HEK293 (cell line): ENCODE measurements around the gene CPAMD8.

Experiments used
- CTCF ChIA-PET: fragments of 350-600 bp; formaldehyde crosslinking; extraction: SDS; loops from one replicate; lab custom pipeline; 2021; ENCODE audit warnings: antibody characterized with exemption; lab: Yijun Ruan, JAX
- POLR2A ChIA-PET: fragments of 300-600 bp; formaldehyde crosslinking; extraction: SDS; loops from one replicate; lab custom pipeline; 2020; ENCODE audit warnings: antibody characterized with exemption, inconsistent platforms; lab: Yijun Ruan, JAX
- H3K27ac ChIP-seq: fragments of 200-500 bp; sonication (Bioruptor generic); 2 replicates; pipeline ENCODE4 v1.5.1; 2014; ENCODE audit warnings: low read depth, low read length, control low read depth, inconsistent platforms; ENCODE audit errors: extremely low read depth
- H3K36me3 ChIP-seq, 2 experiments: fragments of 200-500 bp in 1 of 2; sonication (Bioruptor generic) in 1 of 2; 1 replicate in 1 of 2; 2 replicates in 1 of 2; pipeline ENCODE4 v1.5.1; 2014 to 2017; ENCODE audit warnings: inconsistent platforms in 2 of 2, low read length in 2 of 2; ENCODE audit not compliant: control insufficient read depth in 2 of 2, insufficient read depth in 1 of 2
- H3K4me1 ChIP-seq: fragments of 200-500 bp; sonication (Bioruptor generic); 2 replicates; pipeline ENCODE4 v1.5.1; 2014; ENCODE audit warnings: mild to moderate bottlenecking, low read length, inconsistent platforms; ENCODE audit not compliant: control insufficient read depth, insufficient read depth
- H3K4me3 ChIP-seq: 2 replicates; pipeline ENCODE4 v1.5.1; 2011; ENCODE audit warnings: low read depth, mild to moderate bottlenecking, control low read depth, low read length, moderate library complexity
- H3K9me3 ChIP-seq: fragments of 200-500 bp; sonication (Bioruptor generic); 2 replicates; pipeline ENCODE4 v1.5.1; 2014; ENCODE audit warnings: low read depth, low read length, inconsistent platforms; ENCODE audit not compliant: control insufficient read depth, insufficient read depth
- KLF17 ChIP-seq: fragments of 450-650 bp; formaldehyde crosslinking; IDR thresholded peaks from 2 replicates; pipeline ENCODE4 v1.5.1; 2016; ENCODE audit warnings: missing biosample characterization, missing genetic modification characterization
- PRDM10 ChIP-seq: fragments of 450-650 bp; formaldehyde crosslinking; IDR thresholded peaks from 2 replicates; pipeline ENCODE4 v1.5.1; 2016; ENCODE audit warnings: missing biosample characterization, missing genetic modification characterization
- REPIN1 ChIP-seq: fragments of 450-650 bp; formaldehyde crosslinking; IDR thresholded peaks from 2 replicates; pipeline ENCODE4 v1.5.1; 2017; ENCODE audit warnings: missing biosample characterization, missing genetic modification characterization, low read depth
- ZBTB49 ChIP-seq: fragments of 450-650 bp; formaldehyde crosslinking; IDR thresholded peaks from 2 replicates; pipeline ENCODE4 v1.5.1; 2016; ENCODE audit warnings: missing biosample characterization, missing genetic modification characterization, low read depth
- ZFP37 ChIP-seq: fragments of 450-650 bp; formaldehyde crosslinking; IDR thresholded peaks from 2 replicates; pipeline ENCODE4 v1.5.1; 2016; ENCODE audit warnings: missing biosample characterization, missing genetic modification characterization
- ZNF121 ChIP-seq: fragments of 450-650 bp; formaldehyde crosslinking; IDR thresholded peaks from 2 replicates; pipeline ENCODE4 v1.5.1; 2016; ENCODE audit warnings: missing biosample characterization, missing genetic modification characterization
- ZNF132 ChIP-seq: fragments of 450-650 bp; formaldehyde crosslinking; IDR thresholded peaks from 2 replicates; pipeline ENCODE4 v1.5.1; 2017; ENCODE audit warnings: missing biosample characterization, missing genetic modification characterization, borderline replicate concordance
- ZNF140 ChIP-seq: fragments of 450-650 bp; formaldehyde crosslinking; IDR thresholded peaks from 2 replicates; pipeline ENCODE4 v1.5.1; 2016; ENCODE audit warnings: missing biosample characterization, missing genetic modification characterization
- ZNF2 ChIP-seq: fragments of 450-650 bp; formaldehyde crosslinking; IDR thresholded peaks from 2 replicates; pipeline ENCODE4 v1.5.1; 2016; ENCODE audit warnings: missing biosample characterization, missing genetic modification characterization
- ZNF211 ChIP-seq: fragments of 450-650 bp; formaldehyde crosslinking; IDR thresholded peaks from 2 replicates; pipeline ENCODE4 v1.5.1; 2016; ENCODE audit warnings: low read depth, missing biosample characterization, missing genetic modification characterization
- ZNF221 ChIP-seq: fragments of 450-650 bp; formaldehyde crosslinking; IDR thresholded peaks from 2 replicates; pipeline ENCODE4 v1.5.1; 2017; ENCODE audit warnings: missing biosample characterization, missing genetic modification characterization, borderline replicate concordance
- ZNF23 ChIP-seq: fragments of 450-650 bp; formaldehyde crosslinking; IDR thresholded peaks from 2 replicates; pipeline ENCODE4 v1.5.1; 2016; ENCODE audit warnings: missing biosample characterization, missing genetic modification characterization, borderline replicate concordance
- ZNF24 ChIP-seq: fragments of 450-650 bp; formaldehyde crosslinking; IDR thresholded peaks from 2 replicates; pipeline ENCODE4 v1.5.1; 2016; ENCODE audit warnings: missing biosample characterization, missing genetic modification characterization
- ZNF37A ChIP-seq: fragments of 450-650 bp; IDR thresholded peaks from 2 replicates; pipeline ENCODE4 v1.5.1; 2018; ENCODE audit warnings: missing biosample characterization, missing genetic modification characterization
- ZNF426 ChIP-seq: fragments of 450-650 bp; formaldehyde crosslinking; IDR thresholded peaks from 2 replicates; pipeline ENCODE4 v1.5.1; 2017; ENCODE audit warnings: missing biosample characterization, missing genetic modification characterization, mild to moderate bottlenecking, inconsistent platforms, moderate library complexity
- ZNF501 ChIP-seq: fragments of 450-650 bp; formaldehyde crosslinking; IDR thresholded peaks from 2 replicates; pipeline ENCODE4 v1.5.1; 2016; ENCODE audit warnings: missing biosample characterization, missing genetic modification characterization
- ZNF513 ChIP-seq: fragments of 450-650 bp; IDR thresholded peaks from 2 replicates; pipeline ENCODE4 v1.5.1; 2018; ENCODE audit warnings: missing biosample characterization, missing genetic modification characterization
- ZNF707 ChIP-seq: fragments of 450-650 bp; formaldehyde crosslinking; IDR thresholded peaks from 2 replicates; pipeline ENCODE4 v1.5.1; 2016; ENCODE audit warnings: missing biosample characterization, missing genetic modification characterization
- ZNF791 ChIP-seq: fragments of 450-650 bp; formaldehyde crosslinking; IDR thresholded peaks from 2 replicates; pipeline ENCODE4 v1.5.1; 2016; ENCODE audit warnings: missing biosample characterization, missing genetic modification characterization
- ZNF792 ChIP-seq: fragments of 450-650 bp; formaldehyde crosslinking; IDR thresholded peaks from 2 replicates; pipeline ENCODE4 v1.5.1; 2016; ENCODE audit warnings: missing biosample characterization, missing genetic modification characterization
- ZNF830 ChIP-seq: fragments of 450-650 bp; IDR thresholded peaks from 2 replicates; pipeline ENCODE4 v1.5.0; 2018; ENCODE audit warnings: missing biosample characterization, missing genetic modification characterization, low read depth, mild to moderate bottlenecking, moderate library complexity

CPAMD8 gene

GRCh38 chr19:16894080-16894479, 132.5 kb downstream of the CPAMD8 start (continued):
- TF ChIP-seq ZNF513 (tag by site-specific recombination) (no peak), ZFP37 (no peak), ZNF140 (no peak)

- no peak for TF ChIP-seq ZNF707 (tag by site-specific recombination)
- TF ChIP-seq ZNF501 (tag by site-specific recombination): no peak
- TF ChIP-seq PRDM10 (tag by site-specific recombination): no peak
- no peak for TF ChIP-seq ZNF132 (tag by site-specific recombination)
- TF ChIP-seq ZNF24 (tag by site-specific recombination): no peak
- TF ChIP-seq ZNF140: no peak
- TF ChIP-seq ZNF221 (tag by site-specific recombination): no peak
- TF ChIP-seq REPIN1: no peak
- no peak for TF ChIP-seq ZBTB49 (tag by site-specific recombination)
- TF ChIP-seq ZNF791: no peak
- no peak for TF ChIP-seq ZNF121 (tag by site-specific recombination)
- Histone ChIP-seq H3K4me3 (no peak overlapping the region), H3K36me3 (no peaks in the 10 kb centered on the region), H3K9me3 (no peaks in the 10 kb centered on the region), H3K4me1 (no peaks in the 10 kb centered on the region), H3K27ac (no peak overlapping the region)
- CTCF ChIA-PET: no interaction called here
- POLR2A ChIA-PET: no interaction called here
Measured at GRCh38 chr19:16893686-16893989, 133.0 kb downstream of the CPAMD8 start.

GRCh38 chr19:16892868-16893685, 133.5 kb downstream of the CPAMD8 start:
- no peak for TF ChIP-seq ZNF211 (tag by site-specific recombination)
- TF ChIP-seq ZNF37A: no peak
- no peak for TF ChIP-seq ZNF426 (tag by site-specific recombination)
- no peak for TF ChIP-seq ZNF2 (tag by site-specific recombination)
- no peak for TF ChIP-seq ZNF830
- no peak for TF ChIP-seq KLF17 (tag by site-specific recombination)
- no peak for TF ChIP-seq ZNF792 (tag by site-specific recombination)
- no peak for TF ChIP-seq ZNF23
- TF ChIP-seq, all 188 proteins: peak for 0
- Histone ChIP-seq H3K36me3 (no peaks in the 10 kb centered on the region), H3K4me1 (no peaks in the 10 kb centered on the region)

More at GRCh38 chr19:16892868-16893685, 133.5 kb downstream of the CPAMD8 start:
- Histone ChIP-seq H3K4me3 (no peak overlapping the region), H3K27ac (no peak overlapping the region), H3K9me3 (no peaks in the 10 kb centered on the region)
- CTCF ChIA-PET: no interaction called here
- POLR2A ChIA-PET: no interaction called here
